HG03139 (cell line): ENCODE results near the gene KLKB1.
"Not testable (repeated sequence)": the region's sequence is repeated elsewhere in the genome, so short reads cannot be mapped to it uniquely, and the experiment has no call there.

Experiments
- ATAC-seq: cut with Tn5 transposase; IDR thresholded peaks from one replicate; pipeline ENCODE4 v1.9.1; 2021; ENCODE audit not compliant: unreplicated experiment

The KLKB1 gene

GRCh38 chr4:186264660-186265059, 37.4 kb downstream of the KLKB1 start:
- ATAC-seq, result no peak

GRCh38 chr4:186265250-186265649, 37.9 kb downstream of the KLKB1 start:
- ATAC-seq, result not testable (repeated sequence)

- ATAC-seq, result no peak
Measured at GRCh38 chr4:186265683-186266652, 38.7 kb downstream of the KLKB1 start, which contains the start of gene F11. Gene F11 (plus strand): TSS chr4:186266189. CDS start chr4:186267137, 948 bp downstream.

- ATAC-seq, result no peak
Measured at GRCh38 chr4:186266729-186267456, 39.6 kb downstream of the KLKB1 start.

GRCh38 chr4:186271081-186271678, 43.9 kb downstream of the KLKB1 start:
- ATAC-seq, result no peak

GRCh38 chr4:186272699-186273391, 45.5 kb downstream of the KLKB1 start:
- no peak for ATAC-seq

- not testable (repeated sequence) for ATAC-seq
Measured at GRCh38 chr4:186273392-186273789, 46.1 kb downstream of the KLKB1 start.

- no peak for ATAC-seq
Measured at GRCh38 chr4:186283311-186283710, 56.0 kb downstream of the KLKB1 start.

- ATAC-seq, result no peak
Measured at GRCh38 chr4:186285147-186285546, 57.8 kb downstream of the KLKB1 start.

GRCh38 chr4:186286581-186286980, 59.3 kb downstream of the KLKB1 start:
- ATAC-seq, result no peak

- ATAC-seq, result no peak
Measured at GRCh38 chr4:186291256-186291890, 64.1 kb downstream of the KLKB1 start.

GRCh38 chr4:186294160-186294559, 66.9 kb downstream of the KLKB1 start:
- ATAC-seq, result no peak

GRCh38 chr4:186296481-186296880, 69.2 kb downstream of the KLKB1 start:
- ATAC-seq, result no peak

- ATAC-seq, result no peak
Measured at GRCh38 chr4:186297013-186297645, 69.8 kb downstream of the KLKB1 start.

- ATAC-seq, result no peak
Measured at GRCh38 chr4:186298031-186298647, 70.8 kb downstream of the KLKB1 start.

- ATAC-seq, result no peak
Measured at GRCh38 chr4:186299291-186299690, 72.0 kb downstream of the KLKB1 start.

- no peak for ATAC-seq
Measured at GRCh38 chr4:186300659-186301390, 73.5 kb downstream of the KLKB1 start.

- no peak for ATAC-seq
Measured at GRCh38 chr4:186304216-186304615, 76.9 kb downstream of the KLKB1 start.
